LNCAP (cell line): Measurements from ENCODE around the gene OR6B3.

Experiments
- TF ChIP-seq, protein P1 (sequence below): fragments of 450-650 bp; IDR thresholded peaks from 2 replicates; pipeline ENCODE4 v1.5.1; 2017; ENCODE audit warnings: mild to moderate bottlenecking

OR6B3 gene

DNA sequence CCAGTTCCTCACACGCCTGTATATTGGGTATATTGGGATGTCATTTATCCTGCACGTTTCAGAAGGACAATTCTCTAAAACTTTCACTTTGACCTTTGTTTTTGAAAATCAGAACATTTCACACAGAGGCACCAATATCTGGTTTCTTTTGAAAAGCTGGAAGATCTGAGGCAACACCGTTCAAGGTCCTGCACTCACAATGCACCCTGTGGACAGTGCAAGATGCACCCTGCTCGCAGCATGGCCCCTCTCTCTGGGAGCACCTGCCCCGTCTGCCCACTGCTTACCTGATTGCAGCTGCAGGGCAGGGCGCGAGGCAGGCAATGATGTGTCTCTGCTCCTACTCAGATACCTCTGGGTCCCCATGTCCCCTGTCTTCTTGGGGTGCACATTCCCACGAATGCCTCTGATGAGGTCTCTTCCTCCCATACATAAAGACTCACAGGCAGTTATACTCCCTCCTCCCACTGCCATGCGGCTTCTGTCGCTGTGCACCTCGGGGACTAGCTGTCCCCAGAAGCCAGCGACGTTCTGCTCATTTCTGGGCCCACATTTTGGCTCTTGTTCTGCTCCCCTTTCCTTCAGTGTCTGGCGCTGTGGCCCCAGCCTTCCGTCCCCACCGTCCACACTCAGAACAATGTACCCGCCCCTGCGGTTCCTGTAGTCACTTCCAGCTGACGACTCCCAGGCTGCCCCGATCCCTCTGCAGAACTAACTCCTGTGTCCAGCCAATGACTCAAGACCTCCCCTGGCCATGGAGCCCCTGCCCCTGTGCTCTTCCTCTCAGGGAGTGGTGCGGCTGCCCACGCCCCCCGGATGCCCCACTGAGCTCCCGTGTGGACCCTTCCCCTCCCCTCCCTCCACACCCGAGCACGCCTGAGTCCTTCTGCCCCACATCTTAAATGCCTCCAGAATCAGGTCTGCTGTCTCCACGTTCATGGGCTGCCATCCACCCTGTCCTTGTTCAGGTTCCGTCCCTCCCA lies at the start of gene OR6B3:
OR6B3 (minus strand) TSS at position 349 of the 983 bp plus-strand sequence.
- TF ChIP-seq, protein P1, sequence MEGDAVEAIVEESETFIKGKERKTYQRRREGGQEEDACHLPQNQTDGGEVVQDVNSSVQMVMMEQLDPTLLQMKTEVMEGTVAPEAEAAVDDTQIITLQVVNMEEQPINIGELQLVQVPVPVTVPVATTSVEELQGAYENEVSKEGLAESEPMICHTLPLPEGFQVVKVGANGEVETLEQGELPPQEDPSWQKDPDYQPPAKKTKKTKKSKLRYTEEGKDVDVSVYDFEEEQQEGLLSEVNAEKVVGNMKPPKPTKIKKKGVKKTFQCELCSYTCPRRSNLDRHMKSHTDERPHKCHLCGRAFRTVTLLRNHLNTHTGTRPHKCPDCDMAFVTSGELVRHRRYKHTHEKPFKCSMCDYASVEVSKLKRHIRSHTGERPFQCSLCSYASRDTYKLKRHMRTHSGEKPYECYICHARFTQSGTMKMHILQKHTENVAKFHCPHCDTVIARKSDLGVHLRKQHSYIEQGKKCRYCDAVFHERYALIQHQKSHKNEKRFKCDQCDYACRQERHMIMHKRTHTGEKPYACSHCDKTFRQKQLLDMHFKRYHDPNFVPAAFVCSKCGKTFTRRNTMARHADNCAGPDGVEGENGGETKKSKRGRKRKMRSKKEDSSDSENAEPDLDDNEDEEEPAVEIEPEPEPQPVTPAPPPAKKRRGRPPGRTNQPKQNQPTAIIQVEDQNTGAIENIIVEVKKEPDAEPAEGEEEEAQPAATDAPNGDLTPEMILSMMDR: no peak

DNA sequence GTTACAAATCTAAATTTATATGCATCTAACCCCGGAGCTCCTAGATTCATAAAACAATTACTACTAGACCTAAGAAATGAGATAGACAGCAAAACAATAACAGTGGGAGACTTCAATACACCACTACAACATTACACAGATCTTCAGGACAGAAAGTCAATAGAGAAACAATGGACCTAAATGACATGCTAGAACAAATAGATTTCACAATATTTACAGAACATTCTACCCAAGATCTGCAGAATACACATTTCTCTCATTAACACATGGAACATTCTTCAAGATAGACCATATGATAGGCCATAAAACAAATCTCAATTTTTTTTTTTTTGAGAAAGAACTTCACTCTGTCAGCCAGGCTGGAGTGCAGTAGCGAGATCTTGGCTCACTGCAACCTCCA lies 45.0 kb upstream of the OR6B3 start:
- TF ChIP-seq, protein P1: no peak

DNA sequence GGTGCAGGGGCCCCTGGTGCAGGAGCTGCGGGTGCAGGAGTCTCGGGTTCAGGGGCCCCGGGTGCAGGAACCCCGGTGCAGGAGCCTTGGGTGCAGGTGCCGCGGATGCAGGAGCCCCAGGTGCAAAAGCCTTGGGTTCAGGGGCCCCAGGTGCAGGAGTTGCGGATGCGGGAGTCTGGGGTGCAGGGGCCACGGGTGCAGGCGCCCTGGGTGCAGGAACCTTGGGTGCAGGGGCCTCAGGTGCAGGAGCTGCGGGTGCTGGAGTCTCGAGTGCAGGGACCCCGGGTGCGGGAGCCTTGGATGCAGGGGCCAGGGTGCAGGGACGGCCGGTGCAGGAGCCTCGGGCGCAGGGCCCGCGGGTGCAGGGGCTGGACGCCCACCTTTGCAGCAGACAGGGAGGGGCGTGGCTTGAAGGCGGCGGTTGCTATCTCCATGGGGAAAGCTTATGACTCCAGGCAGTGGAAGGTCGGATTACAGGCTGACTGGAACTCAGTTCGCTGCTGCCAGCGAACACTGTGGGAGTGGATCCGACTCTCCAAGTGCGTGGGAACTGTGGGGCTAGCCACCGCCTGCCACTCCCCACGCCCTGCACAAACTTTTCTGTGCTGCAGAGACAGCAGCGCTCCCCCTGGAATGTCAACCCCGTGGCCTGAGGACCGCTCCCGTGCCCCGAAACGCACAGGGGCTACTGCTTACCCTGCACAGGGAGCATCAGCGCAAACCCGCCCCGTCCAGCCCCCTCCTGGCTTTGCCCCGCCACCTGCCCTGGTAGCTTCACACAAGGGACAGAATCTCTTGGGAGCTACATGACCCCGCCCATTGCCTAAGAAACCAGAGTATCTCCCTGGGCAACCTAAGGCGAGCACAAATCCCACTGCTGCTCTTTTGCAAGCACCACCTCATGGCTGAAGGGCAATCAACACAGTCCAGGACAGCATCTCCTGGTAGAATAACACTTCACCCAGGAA lies 42.5 kb upstream of the OR6B3 start:
- TF ChIP-seq, protein P1: no peak

DNA sequence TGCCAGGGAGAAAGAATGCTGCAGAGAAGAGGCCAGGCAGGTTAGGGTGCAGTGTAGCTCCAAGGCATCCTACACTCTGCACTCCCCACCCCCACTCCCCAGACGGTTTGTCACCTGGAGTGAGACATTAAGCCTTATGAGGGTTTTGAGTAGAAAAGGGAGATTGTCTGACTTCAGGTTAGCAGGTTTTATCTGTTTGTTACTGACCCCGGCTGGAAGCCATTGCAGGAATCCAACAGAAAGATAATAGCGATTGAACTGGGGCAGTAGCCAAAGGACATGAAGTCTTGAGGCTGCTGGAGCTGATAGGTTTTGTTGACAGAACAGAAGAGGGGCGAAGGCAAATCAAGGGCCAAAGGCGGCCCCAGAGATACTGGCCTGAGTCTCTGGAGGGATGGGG lies 36.0 kb upstream of the OR6B3 start:
- TF ChIP-seq, protein P1: no peak

DNA sequence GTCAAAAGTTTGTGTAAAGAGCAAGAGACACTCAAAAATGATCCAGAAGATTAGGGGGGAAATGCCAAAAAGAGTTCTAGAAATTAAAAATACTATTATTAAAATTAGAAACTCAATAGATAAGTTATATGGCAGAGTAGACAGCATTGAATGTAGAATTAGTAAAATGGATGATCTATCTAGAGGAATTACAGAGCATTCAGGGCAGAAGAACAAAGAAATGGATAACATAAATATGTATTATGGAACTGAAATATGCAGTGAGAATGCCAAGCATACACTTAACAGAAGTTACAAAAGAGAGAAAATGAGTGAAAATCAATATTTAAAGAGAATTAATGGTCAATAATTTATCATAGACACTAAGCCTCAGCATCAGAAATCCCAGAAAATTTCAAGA lies 33.2 kb upstream of the OR6B3 start:
- TF ChIP-seq, protein P1: no peak

DNA sequence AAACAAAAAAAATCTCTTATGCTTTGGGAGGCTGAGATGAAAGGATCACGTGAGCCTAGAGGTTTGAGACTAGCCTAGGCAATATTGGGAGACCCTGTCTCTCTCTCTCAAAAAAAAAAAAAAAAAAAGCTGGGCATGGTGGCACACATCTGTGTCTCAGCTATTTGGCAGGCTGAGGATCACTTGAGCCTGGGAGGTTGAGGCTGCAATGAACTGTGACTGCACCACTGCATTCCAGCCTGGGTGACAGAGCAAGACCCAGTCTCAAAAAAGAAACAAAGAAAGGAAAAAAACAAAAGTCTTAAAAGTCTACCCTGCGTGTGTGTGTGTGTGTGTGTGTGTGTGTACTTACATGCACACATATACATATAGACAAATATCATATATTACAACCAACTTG lies 25.3 kb upstream of the OR6B3 start:
- TF ChIP-seq, protein P1: no peak

DNA sequence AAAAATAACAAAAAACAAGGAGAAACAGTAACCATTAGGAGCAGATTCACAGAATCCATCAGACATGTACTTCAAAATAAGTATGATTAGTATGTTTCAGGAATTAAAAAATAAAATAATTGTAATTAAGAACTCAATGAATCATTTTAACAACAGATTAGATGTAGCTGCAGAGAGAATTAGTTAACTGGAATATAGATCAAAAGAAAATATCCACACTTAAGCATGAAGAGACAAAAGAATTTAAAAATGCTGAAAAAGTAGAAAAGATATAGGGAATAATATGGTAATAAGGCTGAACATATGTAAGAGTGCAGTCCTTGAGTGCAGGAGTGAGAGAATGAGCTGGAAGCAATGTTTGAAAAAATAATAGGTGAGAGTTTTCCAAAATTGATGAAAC lies 24.1 kb upstream of the OR6B3 start:
- TF ChIP-seq, protein P1: no peak
